CD8-positive, alpha-beta memory T cell (primary cell): ENCODE data around the gene ATOX1. TPM values are rescaled to one million over a fixed set of nuclear protein-coding genes. Genes with fewer than 3 reads are reported as not detected.
"Not testable (repeated sequence)": the region's sequence is repeated elsewhere in the genome, so short reads cannot be mapped to it uniquely, and the experiment has no call there.

Experiments used
- CTCF ChIA-PET: fragments of 350-600 bp; sonication (Branson Sonifier 250); formaldehyde crosslinking; loops from one replicate; lab custom pipeline; 2021; ENCODE audit warnings: antibody characterized with exemption; lab: Charles Lee
- POLR2A ChIA-PET: fragments of 350-600 bp; sonication (Branson Sonifier 250); formaldehyde crosslinking; loops from one replicate; lab custom pipeline; 2021; ENCODE audit warnings: antibody characterized with exemption; lab: Charles Lee
- DNase-seq, 5 donors: peaks; one replicate each; pipeline versions ENCODE4 v3.0.0 to v3.0.0-alpha.2; 2020 to 2022; ENCODE audit warnings: mixed read lengths in 1 of 5
- H3K27ac ChIP-seq: one replicate; pipeline ENCODE4 v1.7.0; 2013; ENCODE audit warnings: low read depth, mild to moderate bottlenecking, low read length, moderate library complexity
- H3K27me3 ChIP-seq: 2 replicates; pipeline ENCODE4 v1.7.0; 2013; ENCODE audit warnings: low read length, mild to moderate bottlenecking; ENCODE audit not compliant: insufficient read depth, poor library complexity, severe bottlenecking
- H3K36me3 ChIP-seq: 2 replicates; pipeline ENCODE4 v1.7.0; 2013; ENCODE audit warnings: mild to moderate bottlenecking, low read length, moderate library complexity; ENCODE audit not compliant: insufficient read depth
- H3K4me1 ChIP-seq: 2 replicates; pipeline ENCODE4 v1.7.0; 2013; ENCODE audit warnings: mild to moderate bottlenecking, low read length, moderate library complexity; ENCODE audit not compliant: insufficient read depth
- H3K4me3 ChIP-seq: 2 replicates; pipeline ENCODE4 v1.7.0; 2013; ENCODE audit warnings: mild to moderate bottlenecking, low read length
- H3K9me3 ChIP-seq: 2 replicates; pipeline ENCODE4 v1.7.0; 2013; ENCODE audit warnings: mild to moderate bottlenecking, low read length
- H3K27ac Mint-ChIP-seq, 8 donors: one replicate each; pipeline ENCODE4 v1.8.0; 2020 to 2021; ENCODE audit warnings: mixed read lengths in 8 of 8, mild to moderate bottlenecking in 6 of 8, inconsistent platforms in 3 of 8, moderate library complexity in 3 of 8
- H3K27me3 Mint-ChIP-seq, 2 donors: one replicate each; pipeline ENCODE4 v1.8.0; 2020 to 2021; ENCODE audit warnings: mixed read lengths in 2 of 2, mild to moderate bottlenecking in 1 of 2, moderate library complexity in 1 of 2
- H3K36me3 Mint-ChIP-seq, 3 donors: one replicate each; pipeline ENCODE4 v1.8.0; 2020 to 2021; ENCODE audit warnings: mixed read lengths in 3 of 3, inconsistent platforms in 1 of 3, mild to moderate bottlenecking in 1 of 3
- H3K4me1 Mint-ChIP-seq, 3 donors: one replicate each; pipeline ENCODE4 v1.8.0; 2020 to 2021; ENCODE audit warnings: mixed read lengths in 3 of 3, inconsistent platforms in 1 of 3, mild to moderate bottlenecking in 1 of 3
- H3K4me3 Mint-ChIP-seq, 7 donors: one replicate each; pipeline ENCODE4 v1.8.0; 2020 to 2021; ENCODE audit warnings: mixed read lengths in 7 of 7, mild to moderate bottlenecking in 6 of 7, moderate library complexity in 4 of 7, inconsistent platforms in 2 of 7
- H3K9me3 Mint-ChIP-seq, 5 donors: one replicate each; pipeline ENCODE4 v1.8.0; 2020 to 2022; ENCODE audit warnings: mixed read lengths in 5 of 5, mild to moderate bottlenecking in 3 of 5, moderate library complexity in 2 of 5, inconsistent platforms in 1 of 5
- polyA plus RNA-seq: library from polyadenylated mRNA; unstranded; fragments of 300-500 nt; fragmentation: Illumina TruSeq; gene quantifications from one replicate; pipeline ENCODE4 v1.2.3, GENCODE V29; 2021
- total RNA-seq, 2 experiments: library from RNA; stranded (reverse); gene quantifications; one replicate each; pipeline ENCODE4 v1.2.3, GENCODE V29; 2021

The ATOX1 gene
- total and polyA plus RNA-seq, 3 experiments from 2014 or later = 67.7 to 103 (median 91.0) TPM

DNA sequence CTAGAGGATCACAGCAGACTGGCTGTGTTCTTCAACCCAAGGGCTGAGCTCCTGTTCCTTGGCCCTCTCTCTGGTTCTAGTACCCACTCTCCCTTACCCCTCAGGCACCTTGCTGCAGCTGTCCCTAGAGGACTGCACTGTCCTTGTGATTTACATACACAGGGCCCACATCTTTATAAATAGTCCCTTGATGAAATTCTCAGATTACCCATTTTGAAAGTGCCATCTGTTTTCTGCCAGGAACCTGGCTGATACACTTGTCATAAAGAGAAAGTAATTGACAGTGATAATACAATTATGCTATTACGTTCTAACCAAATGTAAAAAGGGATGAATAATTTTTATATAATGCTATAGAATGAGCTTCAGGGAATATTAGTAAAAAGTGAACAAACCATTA is 55.2 kb downstream of the ATOX1 start:
- Histone ChIP-seq H3K4me1 (no peaks in the 10 kb centered on the region), H3K4me3 (no peak overlapping the region), H3K9me3 (no peaks in the 10 kb centered on the region), H3K27me3 (no peaks in the 10 kb centered on the region), H3K36me3 (no peaks in the 10 kb centered on the region), H3K27ac (no peak overlapping the region)
- peaks cover 0 to 2% (median 0%) of the 10 kb centered on the region in 3 donors for H3K36me3 Mint-ChIP-seq
- CTCF ChIA-PET = no interaction called here
- H3K4me3 Mint-ChIP-seq = no peak overlapping the region
- H3K27me3 Mint-ChIP-seq = peaks cover 4 to 9% of the 10 kb centered on the region in 2 donors
- no peak for DNase-seq
- H3K4me1 Mint-ChIP-seq = no peaks in the 10 kb centered on the region
- no peaks in the 10 kb centered on the region for H3K9me3 Mint-ChIP-seq
- POLR2A ChIA-PET = no interaction called here
- no peak overlapping the region for H3K27ac Mint-ChIP-seq

DNA sequence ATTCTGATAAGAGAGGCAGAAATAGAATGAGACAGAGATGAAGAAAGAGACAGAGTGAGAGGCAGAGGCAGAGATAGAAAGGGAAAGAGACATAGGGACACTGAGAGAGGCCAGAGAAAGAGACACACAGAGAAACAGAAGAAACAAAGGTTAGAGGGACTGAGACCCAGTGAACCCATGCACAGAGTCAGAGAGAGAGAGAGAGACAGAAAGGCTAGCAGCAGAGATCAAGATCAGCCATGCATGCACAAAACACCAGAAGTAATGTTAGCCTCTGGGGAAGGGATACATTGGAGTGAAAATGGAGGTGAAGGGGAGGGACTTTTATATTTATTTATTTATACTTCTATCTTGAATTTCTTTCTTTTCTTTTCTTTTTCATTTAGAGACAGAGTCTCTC is 57.6 kb downstream of the ATOX1 start:
- H3K27me3 ChIP-seq = no peaks in the 10 kb centered on the region
- ChIA-PET CTCF (no interaction called here), POLR2A (no interaction called here)
- no peak for DNase-seq
- no peak overlapping the region for H3K27ac ChIP-seq
- Mint-ChIP-seq H3K4me1 (no peaks in the 10 kb centered on the region), H3K27me3 (peaks cover 5 to 13% of the 10 kb centered on the region in 2 donors), H3K4me3 (no peak overlapping the region), H3K9me3 (no peaks in the 10 kb centered on the region), H3K36me3 (peaks cover 0 to 2% (median 0%) of the 10 kb centered on the region in 3 donors), H3K27ac (peak overlapping the region in 1 of 8 donors; percentile 1)
- no peaks in the 10 kb centered on the region for H3K4me1 ChIP-seq
- H3K9me3 ChIP-seq = no peaks in the 10 kb centered on the region
- H3K36me3 ChIP-seq = no peaks in the 10 kb centered on the region
- H3K4me3 ChIP-seq = no peak overlapping the region

DNA sequence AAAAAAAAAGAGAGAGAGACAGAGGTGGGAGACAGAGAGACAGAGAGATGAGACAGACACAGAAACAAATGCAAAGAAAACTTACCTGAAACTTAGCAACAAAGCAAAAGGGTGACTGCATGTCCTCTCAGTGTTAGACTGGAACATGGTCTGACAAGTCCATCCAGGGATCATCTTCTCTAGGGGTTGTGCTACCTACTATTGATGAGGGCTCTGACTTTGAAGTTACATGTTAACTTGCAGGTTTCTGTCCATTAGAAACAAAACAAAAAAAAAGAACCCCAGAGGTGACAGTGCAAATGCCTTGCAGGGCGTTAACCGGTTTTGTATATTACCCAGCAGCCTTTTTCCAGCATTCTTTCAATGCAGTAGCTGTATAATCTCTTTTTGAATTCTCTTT is 58.1 kb downstream of the ATOX1 start:
- H3K4me3 ChIP-seq = no peak overlapping the region
- no peak for DNase-seq
- ChIA-PET POLR2A (no interaction called here), CTCF (no interaction called here)
- H3K4me1 Mint-ChIP-seq = no peaks in the 10 kb centered on the region
- H3K27ac ChIP-seq = no peak overlapping the region
- H3K36me3 Mint-ChIP-seq = peaks cover 0 to 2% (median 0%) of the 10 kb centered on the region in 3 donors
- H3K4me1 ChIP-seq = no peaks in the 10 kb centered on the region
- H3K4me3 Mint-ChIP-seq = no peak overlapping the region
- H3K27me3 ChIP-seq = no peaks in the 10 kb centered on the region
- H3K27ac Mint-ChIP-seq = no peak overlapping the region
- H3K9me3 ChIP-seq = no peaks in the 10 kb centered on the region
- no peaks in the 10 kb centered on the region for H3K9me3 Mint-ChIP-seq
- peaks cover 5 to 13% of the 10 kb centered on the region in 2 donors for H3K27me3 Mint-ChIP-seq
- no peaks in the 10 kb centered on the region for H3K36me3 ChIP-seq

DNA sequence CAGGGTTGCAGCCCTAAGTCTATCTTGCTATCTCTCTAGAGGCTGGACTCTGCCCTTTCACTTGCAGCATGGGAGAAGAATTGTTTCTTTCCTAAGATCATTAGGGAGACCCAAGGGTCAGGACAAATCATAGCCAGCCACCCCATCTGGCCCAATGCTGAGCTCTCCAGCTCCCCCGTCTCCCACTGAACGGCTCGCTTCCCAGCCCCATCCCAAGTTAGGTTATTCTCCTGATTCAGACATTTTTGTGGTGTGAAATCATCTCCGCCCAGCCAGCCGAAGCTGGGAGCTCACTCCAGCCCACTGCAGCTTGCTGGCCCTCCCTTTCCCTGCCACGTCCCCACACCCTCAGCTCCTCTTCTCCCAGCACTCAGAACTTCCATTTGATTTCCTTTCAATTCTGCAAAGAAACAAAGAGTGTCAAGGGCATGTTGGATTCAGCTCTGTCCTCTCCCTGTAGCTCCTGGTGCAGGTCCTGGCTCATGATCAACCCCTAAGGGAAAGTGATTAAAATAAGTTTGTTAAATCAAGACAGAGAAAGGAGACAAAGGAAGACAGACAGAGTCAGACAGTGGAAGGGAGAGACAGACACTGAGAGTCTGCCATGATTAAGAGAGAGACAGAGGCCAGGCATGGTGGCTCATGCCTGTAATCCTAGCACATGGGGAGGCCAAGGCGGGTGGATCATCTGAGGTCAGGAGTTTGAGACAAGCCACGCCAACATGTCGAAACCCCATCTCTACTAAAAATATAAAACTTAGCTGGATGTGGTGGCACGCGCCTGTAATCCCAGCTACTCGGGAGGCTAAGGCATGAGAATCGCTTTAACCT is 59.1 kb downstream of the ATOX1 start:
- no peak for DNase-seq
- ChIA-PET CTCF (no interaction called here), POLR2A (no interaction called here)
- peaks cover 5 to 13% of the 10 kb centered on the region in 2 donors for H3K27me3 Mint-ChIP-seq
- H3K4me1 Mint-ChIP-seq = no peaks in the 10 kb centered on the region
- no peaks in the 10 kb centered on the region for H3K36me3 Mint-ChIP-seq
- Histone ChIP-seq H3K4me3 (no peak overlapping the region), H3K36me3 (no peaks in the 10 kb centered on the region), H3K4me1 (no peaks in the 10 kb centered on the region), H3K9me3 (no peaks in the 10 kb centered on the region), H3K27me3 (no peaks in the 10 kb centered on the region), H3K27ac (no peak overlapping the region)
- H3K9me3 Mint-ChIP-seq = no peaks in the 10 kb centered on the region
- H3K27ac Mint-ChIP-seq = no peak overlapping the region
- H3K4me3 Mint-ChIP-seq = no peak overlapping the region

DNA sequence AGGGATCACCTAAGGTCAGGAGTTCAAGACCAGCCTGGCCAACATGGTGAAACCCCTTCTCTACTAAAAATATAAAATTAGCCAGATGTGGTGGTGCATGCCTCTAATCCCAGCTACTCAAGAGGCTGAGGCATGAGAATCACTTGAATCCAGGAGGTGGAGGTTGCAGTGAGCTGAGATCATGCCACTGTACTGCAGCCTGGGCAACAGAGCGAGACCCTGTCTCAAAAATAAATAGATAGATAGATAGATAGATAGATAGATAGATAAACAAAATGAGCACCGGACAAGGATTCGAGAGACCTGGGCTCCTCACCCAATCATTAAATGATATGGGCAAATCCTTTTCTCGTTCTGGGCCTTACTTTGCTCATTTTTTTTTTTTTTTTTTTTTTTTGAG is 60.4 kb downstream of the ATOX1 start:
- CTCF ChIA-PET = interaction anchor here (0.7 kb wide), 1 partner anchor 563 kb away, joined by 3 read pairs; no protein-coding TSS in a partner anchor
- DNase-seq, H3K4me1 Mint-ChIP-seq, POLR2A ChIA-PET, H3K4me1 ChIP-seq, H3K27me3 ChIP-seq, H3K36me3 ChIP-seq, H3K27ac ChIP-seq, H3K9me3 ChIP-seq, H3K4me3 ChIP-seq, H3K36me3 Mint-ChIP-seq, H3K27ac Mint-ChIP-seq, H3K4me3 Mint-ChIP-seq, H3K9me3 Mint-ChIP-seq: not testable (repeated sequence)
- peaks cover 5 to 13% of the 10 kb centered on the region in 2 donors for H3K27me3 Mint-ChIP-seq

DNA sequence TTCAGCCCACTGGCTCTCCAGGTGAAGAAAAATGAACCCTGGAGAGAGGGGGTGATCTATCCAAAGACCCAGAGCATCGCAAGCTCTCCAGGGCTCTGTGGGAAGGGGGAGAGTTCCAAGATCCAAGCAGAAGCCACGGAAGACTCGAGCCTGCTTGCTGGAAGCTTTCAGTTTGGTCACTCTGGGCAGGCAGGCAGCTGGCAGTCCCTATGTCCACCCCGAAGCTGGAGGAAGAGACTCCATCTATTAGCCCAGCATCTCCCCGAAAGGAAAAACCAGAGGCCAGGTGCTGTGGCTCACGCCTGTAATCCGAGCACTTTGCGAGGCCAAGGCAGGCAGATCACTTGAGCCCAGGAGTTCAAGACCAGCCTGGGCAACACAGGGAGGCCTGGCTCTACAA is 61.0 kb downstream of the ATOX1 start:
- no peaks in the 10 kb centered on the region for H3K9me3 Mint-ChIP-seq
- H3K27me3 Mint-ChIP-seq = peaks cover 5 to 13% of the 10 kb centered on the region in 2 donors
- CTCF ChIA-PET = no interaction called here
- Histone ChIP-seq H3K4me3 (no peak overlapping the region), H3K9me3 (no peaks in the 10 kb centered on the region), H3K27ac (no peak overlapping the region), H3K4me1 (no peaks in the 10 kb centered on the region), H3K36me3 (no peaks in the 10 kb centered on the region), H3K27me3 (no peaks in the 10 kb centered on the region)
- no peaks in the 10 kb centered on the region for H3K36me3 Mint-ChIP-seq
- no peak overlapping the region for H3K4me3 Mint-ChIP-seq
- no peak overlapping the region for H3K27ac Mint-ChIP-seq
- no peak for DNase-seq
- POLR2A ChIA-PET = no interaction called here
- H3K4me1 Mint-ChIP-seq = no peaks in the 10 kb centered on the region

DNA sequence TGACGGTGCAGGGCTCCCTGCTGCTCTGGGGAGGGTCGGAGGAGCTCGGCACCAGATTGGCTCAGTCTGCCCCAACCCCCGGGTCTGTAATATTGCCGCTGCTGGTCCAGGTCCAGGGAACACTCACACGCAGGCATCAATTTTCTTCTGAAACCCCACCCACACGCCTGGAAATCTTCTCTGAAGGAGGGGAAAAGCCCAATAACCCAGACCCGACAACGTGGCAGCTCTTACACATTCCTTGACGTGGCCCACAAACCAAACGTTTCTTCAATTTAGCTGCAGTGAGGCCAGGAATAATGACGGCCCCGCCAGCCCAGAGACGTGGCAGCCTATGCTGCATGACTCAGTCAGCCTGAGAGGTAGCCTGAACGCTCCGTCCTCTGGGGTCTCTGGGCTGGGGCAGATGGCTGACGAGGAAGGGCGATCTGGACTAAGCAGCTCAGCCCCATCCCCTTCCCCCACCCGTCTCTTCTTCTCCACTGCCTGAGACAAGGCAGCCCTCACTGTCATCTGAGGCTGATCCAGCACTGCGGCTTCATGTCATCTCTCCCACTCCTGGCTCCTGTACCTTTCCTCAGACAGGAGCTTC is 61.9 kb downstream of the ATOX1 start:
- H3K27me3 ChIP-seq = no peaks in the 10 kb centered on the region
- no peaks in the 10 kb centered on the region for H3K9me3 ChIP-seq
- H3K36me3 ChIP-seq = no peaks in the 10 kb centered on the region
- Mint-ChIP-seq H3K27ac (no peak overlapping the region), H3K4me3 (no peak overlapping the region), H3K4me1 (no peaks in the 10 kb centered on the region), H3K27me3 (peaks cover 5 to 15% of the 10 kb centered on the region in 2 donors), H3K36me3 (no peaks in the 10 kb centered on the region), H3K9me3 (no peaks in the 10 kb centered on the region)
- ChIA-PET CTCF (interaction anchor here (0.7 to 1.3 kb wide), 2 partner anchors 42 to 45 kb away, joined by 3 to 4 read pairs; no protein-coding TSS in a partner anchor), POLR2A (no interaction called here)
- no peak overlapping the region for H3K4me3 ChIP-seq
- H3K4me1 ChIP-seq = no peaks in the 10 kb centered on the region
- no peak for DNase-seq
- no peak overlapping the region for H3K27ac ChIP-seq

DNA sequence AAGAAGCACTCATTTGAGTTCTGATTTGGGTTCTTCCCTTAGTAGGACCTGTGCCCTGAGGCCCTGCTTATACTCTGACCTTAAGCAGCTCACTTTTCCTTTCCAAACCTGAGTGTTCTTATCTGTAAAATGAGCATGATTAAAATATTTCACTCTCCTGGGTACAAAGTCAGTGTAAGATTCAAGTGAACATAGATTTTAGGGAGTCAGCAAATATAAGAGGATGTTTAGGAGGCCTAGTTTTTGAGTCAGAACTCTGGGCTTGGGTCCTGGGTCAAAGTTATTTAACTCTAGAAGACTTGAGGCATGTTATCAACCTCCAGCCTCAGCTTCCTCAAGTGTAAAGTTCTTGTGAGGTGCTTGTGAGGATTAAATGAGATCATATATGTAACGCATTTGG is 63.0 kb downstream of the ATOX1 start:
- Mint-ChIP-seq H3K27me3 (peaks cover 3 to 19% of the 10 kb centered on the region in 2 donors), H3K9me3 (no peaks in the 10 kb centered on the region), H3K36me3 (no peaks in the 10 kb centered on the region), H3K27ac (no peak overlapping the region), H3K4me3 (no peak overlapping the region), H3K4me1 (no peaks in the 10 kb centered on the region)
- H3K4me1 ChIP-seq = no peaks in the 10 kb centered on the region
- H3K27ac ChIP-seq = no peak overlapping the region
- H3K4me3 ChIP-seq = no peak overlapping the region
- POLR2A ChIA-PET = no interaction called here
- no peak for DNase-seq
- H3K27me3 ChIP-seq = no peaks in the 10 kb centered on the region
- CTCF ChIA-PET = interaction anchor here (1.3 kb wide), 1 partner anchor 43 kb away, joined by 4 read pairs; no protein-coding TSS in a partner anchor
- no peaks in the 10 kb centered on the region for H3K9me3 ChIP-seq
- H3K36me3 ChIP-seq = no peaks in the 10 kb centered on the region
